Keratinocyte (primary cell): Measurements from ENCODE around the gene CLTC. TPM values are rescaled to one million over a fixed set of nuclear protein-coding genes. Genes with fewer than 3 reads are reported as not detected.

Source experiments
- DNase-seq: peaks from one replicate; pipeline ENCODE4 v3.0.0-alpha.2; 2011; ENCODE audit warnings: low read depth, missing footprints, low spot score
- FAIRE-seq: peaks from 2 replicates; lab custom pipeline; 2011; peaks lifted over from hg19 to GRCh38; lab: Jason Lieb, UNC
- H2AFZ ChIP-seq: 2 replicates; pipeline ENCODE4 v1.6.0; 2012; ENCODE audit warnings: low read length, control low read depth, inconsistent platforms; ENCODE audit not compliant: control insufficient read depth
- H3K27ac ChIP-seq: 2 replicates; pipeline ENCODE4 v1.5.1; 2011; ENCODE audit warnings: low read length; ENCODE audit not compliant: control insufficient read depth, insufficient read depth
- H3K27me3 ChIP-seq: 3 replicates; pipeline ENCODE4 v1.6.0; 2011; ENCODE audit warnings: low read length; ENCODE audit not compliant: control insufficient read depth, insufficient read depth; ENCODE audit errors: extremely low read depth
- H3K36me3 ChIP-seq, 2 experiments: 2 replicates in 1 of 2; 3 replicates in 1 of 2; pipeline ENCODE4 v1.5.1; 2011; ENCODE audit warnings: low read length in 2 of 2, mild to moderate bottlenecking in 1 of 2; ENCODE audit not compliant: control insufficient read depth in 2 of 2, insufficient read depth in 2 of 2; ENCODE audit errors: extremely low read depth in 1 of 2
- H3K4me1 ChIP-seq: 3 replicates; pipeline ENCODE4 v1.5.1; 2011; ENCODE audit warnings: low read length; ENCODE audit not compliant: control insufficient read depth, insufficient read depth; ENCODE audit errors: extremely low read depth
- H3K4me2 ChIP-seq: 3 replicates; pipeline ENCODE4 v1.6.0; 2011; ENCODE audit warnings: low read depth, low read length; ENCODE audit not compliant: control insufficient read depth, insufficient read depth; ENCODE audit errors: extremely low read depth
- H3K4me3 ChIP-seq, 3 experiments: fragments of 200-600 bp in 1 of 3; sonication (generic) in 1 of 3; 2 replicates in 2 of 3; 3 replicates in 1 of 3; pipeline ENCODE4 v1.5.1; 2011 to 2016; ENCODE audit warnings: low read length in 3 of 3, mild to moderate bottlenecking in 3 of 3, control low read depth in 2 of 3, inconsistent platforms in 1 of 3, low read depth in 1 of 3, mixed read lengths in 1 of 3, mixed run types in 1 of 3, moderate library complexity in 1 of 3; ENCODE audit not compliant: control insufficient read depth in 2 of 3, insufficient read depth in 2 of 3; ENCODE audit errors: extremely low read depth in 1 of 3
- H3K79me2 ChIP-seq: 2 replicates; pipeline ENCODE4 v1.6.0; 2012; ENCODE audit warnings: low read length; ENCODE audit not compliant: control insufficient read depth, insufficient read depth
- H3K9ac ChIP-seq: 3 replicates; pipeline ENCODE4 v1.6.0; 2011; ENCODE audit warnings: low read length; ENCODE audit not compliant: control insufficient read depth, insufficient read depth; ENCODE audit errors: extremely low read depth
- H3K9me1 ChIP-seq: 3 replicates; pipeline ENCODE4 v1.6.0; 2011; ENCODE audit warnings: low read length; ENCODE audit not compliant: control insufficient read depth, insufficient read depth; ENCODE audit errors: extremely low read depth
- H3K9me3 ChIP-seq: 2 replicates; pipeline ENCODE4 v1.5.1; 2012; ENCODE audit warnings: low read depth, low read length; ENCODE audit not compliant: control insufficient read depth
- H4K20me1 ChIP-seq: 3 replicates; pipeline ENCODE4 v1.6.0; 2011; ENCODE audit warnings: low read length; ENCODE audit not compliant: control insufficient read depth, insufficient read depth; ENCODE audit errors: extremely low read depth
- EZH2 ChIP-seq: IDR thresholded peaks from one replicate; pipeline ENCODE4 v1.6.1; 2012; ENCODE audit warnings: inconsistent platforms, mild to moderate bottlenecking, low read length, moderate library complexity
- dilution Hi-C: fragments of 300-500 bp; cut with MboI; formaldehyde crosslinking; loops from one replicate; pipeline ENCODE4 v1.7.0; 2020; ENCODE audit warnings: low sequenced_read_pairs; ENCODE audit not compliant: extremely low pct_ligation_motif_present
- polyA plus RNA-seq, 5 experiments: library from polyadenylated mRNA; depleted of rRNA in 3 of 5; stranded (reverse) in 3 of 5; stranded (forward) in 1 of 5; unstranded in 1 of 5; fragments of >200 nt; gene quantifications; 1 replicate in 1 of 5; 2 replicates in 3 of 5; 3 replicates in 1 of 5; pipeline versions ENCODE4 v1.2.1 to v1.2.3, GENCODE V29; 2011 to 2012; ENCODE audit warnings: missing spikeins in 2 of 5, low read depth in 1 of 5, low replicate concordance in 1 of 5
- TF ChIP-seq, protein P1 (sequence below), 3 experiments: IDR thresholded peaks in 1 of 3; conservative IDR thresholded peaks in 1 of 3; optimal IDR thresholded peaks in 1 of 3; 2 replicates in 2 of 3; 3 replicates in 1 of 3; pipeline versions ENCODE3 to v1.5.1; 2011; ENCODE audit warnings: low read length in 3 of 3, mild to moderate bottlenecking in 3 of 3, moderate library complexity in 2 of 3, control low read depth in 1 of 3, inconsistent platforms in 1 of 3; ENCODE audit not compliant: insufficient read depth in 2 of 3; ENCODE audit errors: extremely low read depth in 1 of 3

The CLTC gene
- polyA plus RNA-seq, 1 donor (not counting 4 experiments of a cell fraction or from before 2014, with no cell fraction given), result 209 TPM

DNA sequence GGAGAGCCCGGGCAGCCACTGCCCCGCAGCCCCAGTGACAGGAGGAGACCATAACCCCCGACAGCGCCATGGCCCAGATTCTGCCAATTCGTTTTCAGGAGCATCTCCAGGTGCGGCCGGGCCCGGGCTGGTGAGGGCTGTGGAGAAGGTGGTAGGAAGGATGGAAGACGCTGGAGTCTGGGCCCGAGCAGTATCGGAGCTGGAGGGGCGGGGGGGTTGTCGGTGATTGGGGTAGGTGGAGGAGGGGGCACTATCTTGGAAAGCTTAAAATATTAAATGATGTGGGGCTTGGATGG is 317 bp downstream of the CLTC start:
- Histone ChIP-seq H3K27me3 (no peaks in the 10 kb centered on the region), H2AFZ (peak overlapping the region; percentile 43), H3K4me3 (peak overlapping the region; percentile 96 to 100 (median 97)), H3K4me1 (peaks cover 29% of the 10 kb centered on the region), H3K9me3 (no peaks in the 10 kb centered on the region), H3K79me2 (peaks cover 59% of the 10 kb centered on the region), H3K9me1 (no peaks in the 10 kb centered on the region), H3K4me2 (no peak overlapping the region), H3K36me3 (peaks cover 0 to 3% of the 10 kb centered on the region in 2 experiments), H3K9ac (peak overlapping the region; percentile 99), H3K27ac (peak overlapping the region; percentile 100), H4K20me1 (peaks cover 23% of the 10 kb centered on the region)
- dilution Hi-C loops, result no loop called here
- no peak for TF ChIP-seq EZH2
- TF ChIP-seq, protein P1, sequence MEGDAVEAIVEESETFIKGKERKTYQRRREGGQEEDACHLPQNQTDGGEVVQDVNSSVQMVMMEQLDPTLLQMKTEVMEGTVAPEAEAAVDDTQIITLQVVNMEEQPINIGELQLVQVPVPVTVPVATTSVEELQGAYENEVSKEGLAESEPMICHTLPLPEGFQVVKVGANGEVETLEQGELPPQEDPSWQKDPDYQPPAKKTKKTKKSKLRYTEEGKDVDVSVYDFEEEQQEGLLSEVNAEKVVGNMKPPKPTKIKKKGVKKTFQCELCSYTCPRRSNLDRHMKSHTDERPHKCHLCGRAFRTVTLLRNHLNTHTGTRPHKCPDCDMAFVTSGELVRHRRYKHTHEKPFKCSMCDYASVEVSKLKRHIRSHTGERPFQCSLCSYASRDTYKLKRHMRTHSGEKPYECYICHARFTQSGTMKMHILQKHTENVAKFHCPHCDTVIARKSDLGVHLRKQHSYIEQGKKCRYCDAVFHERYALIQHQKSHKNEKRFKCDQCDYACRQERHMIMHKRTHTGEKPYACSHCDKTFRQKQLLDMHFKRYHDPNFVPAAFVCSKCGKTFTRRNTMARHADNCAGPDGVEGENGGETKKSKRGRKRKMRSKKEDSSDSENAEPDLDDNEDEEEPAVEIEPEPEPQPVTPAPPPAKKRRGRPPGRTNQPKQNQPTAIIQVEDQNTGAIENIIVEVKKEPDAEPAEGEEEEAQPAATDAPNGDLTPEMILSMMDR (optimal IDR thresholded peaks at IDR 0.05 in 1 of 3, IDR thresholded peaks at IDR 0.05 in 1 of 3, conservative IDR thresholded peaks at IDR 0.05 in 1 of 3; ENCODE audit: extremely low read depth in 1 of 3, insufficient read depth in 2 of 3, low read length in 3 of 3), result no peak
- FAIRE-seq (no peak), DNase-seq (no peak)

DNA sequence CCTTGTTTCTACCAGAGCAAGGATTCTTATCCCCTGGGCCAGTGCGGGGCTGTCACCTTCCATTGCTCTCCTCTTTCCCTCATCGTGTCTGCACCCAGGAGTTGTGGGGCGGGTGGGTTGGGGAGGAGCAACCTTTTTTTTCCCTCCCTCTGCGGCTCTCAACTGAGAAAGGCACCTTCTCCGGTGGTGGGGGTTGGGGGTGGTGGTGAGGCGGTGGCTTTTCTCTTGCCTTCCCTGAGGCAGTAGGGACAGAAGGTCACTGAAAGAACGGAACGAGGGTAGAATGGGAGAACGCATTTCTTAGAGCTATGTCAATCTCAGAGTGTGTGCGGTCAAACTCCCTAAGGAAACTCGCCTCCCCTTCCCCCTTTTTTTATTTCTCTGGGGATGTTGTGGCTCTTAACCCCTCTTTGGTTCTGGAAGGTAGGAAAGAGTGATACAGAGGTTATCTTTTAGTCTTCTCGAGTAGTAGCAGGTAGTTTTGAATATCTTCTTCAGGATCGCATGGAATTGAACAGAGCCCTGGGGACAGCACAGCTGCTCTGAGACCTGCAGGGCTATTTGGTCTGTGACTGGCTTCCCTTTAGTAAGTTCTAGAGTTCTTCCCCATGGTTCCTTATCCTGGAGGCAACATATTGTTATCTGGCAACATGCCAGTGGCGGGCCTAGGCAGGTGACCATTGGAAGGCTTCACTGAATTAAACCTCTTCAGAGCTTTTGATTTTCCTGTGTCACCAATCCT is 994 bp downstream of the CLTC start:
- Histone ChIP-seq H3K27me3 (no peaks in the 10 kb centered on the region), H3K9ac (peak overlapping the region; percentile 99), H3K79me2 (peaks cover 66% of the 10 kb centered on the region), H3K4me1 (peaks cover 29% of the 10 kb centered on the region), H3K36me3 (peaks cover 2 to 3% of the 10 kb centered on the region in 2 experiments), H3K4me2 (peak overlapping the region; percentile 92), H3K4me3 (peak overlapping the region; percentile 96 to 100 (median 97)), H2AFZ (no peak overlapping the region), H4K20me1 (peaks cover 23% of the 10 kb centered on the region), H3K9me3 (no peaks in the 10 kb centered on the region), H3K27ac (peak overlapping the region; percentile 100), H3K9me1 (no peaks in the 10 kb centered on the region)
- dilution Hi-C loops, result no loop called here
- DNase-seq, result no peak
- FAIRE-seq, result no peak
- TF ChIP-seq, protein P1 (optimal IDR thresholded peaks at IDR 0.05 in 1 of 3, IDR thresholded peaks at IDR 0.05 in 1 of 3, conservative IDR thresholded peaks at IDR 0.05 in 1 of 3; ENCODE audit: extremely low read depth in 1 of 3, insufficient read depth in 2 of 3, low read length in 3 of 3), result no peak
- no peak for TF ChIP-seq EZH2
